IPS-18c (cell line): Measurements from ENCODE around the gene C17orf107.

Experiments
- H3K4me3 ChIP-seq: 2 replicates; pipeline ENCODE4 v1.7.0; 2013; ENCODE audit warnings: low read depth, mild to moderate bottlenecking, low read length, moderate library complexity; ENCODE audit not compliant: insufficient read depth
- H3K9me3 ChIP-seq: one replicate; pipeline ENCODE4 v1.6.1; 2013; ENCODE audit warnings: mild to moderate bottlenecking, low read length, moderate library complexity; ENCODE audit not compliant: control insufficient read depth, insufficient read depth

The C17orf107 gene

GRCh38 chr17:4950075-4950745 lies 50.9 kb downstream of the C17orf107 start:
- H3K4me3 ChIP-seq: peak overlapping the region; percentile 71
- H3K9me3 ChIP-seq: no peaks in the 10 kb centered on the region

DNA sequence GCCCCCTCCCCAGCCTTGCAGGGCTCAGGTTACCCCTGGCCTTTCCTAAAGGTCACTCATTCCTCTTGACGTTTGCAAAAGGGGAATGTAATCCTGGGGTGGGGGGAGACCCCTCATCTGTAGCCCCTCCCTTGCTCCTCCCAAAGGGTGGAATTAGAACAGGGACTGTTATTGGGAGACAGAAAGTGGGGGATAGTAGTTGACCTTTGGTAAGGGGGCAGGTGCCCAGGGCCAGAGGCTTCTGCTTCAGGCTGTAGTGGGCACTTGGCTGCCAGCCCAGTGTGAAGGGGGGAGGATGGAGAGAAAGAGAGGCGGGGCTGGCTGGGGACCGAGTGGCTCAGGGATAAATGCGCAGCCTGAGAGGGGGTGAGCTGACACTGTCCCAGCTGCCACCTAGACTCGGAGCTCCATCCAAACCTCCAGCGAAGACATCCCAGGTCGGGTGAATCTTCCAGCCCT lies 51.4 kb downstream of the C17orf107 start, which contains the start of gene ENO3:
TSS of gene ENO3 (plus strand) at position 374 of the 459 bp plus-strand sequence. CDS start 711 bp downstream, outside the sequence.
- Histone ChIP-seq H3K9me3 (no peaks in the 10 kb centered on the region), H3K4me3 (peak within 1 kb of the TSS; percentile 71)

DNA sequence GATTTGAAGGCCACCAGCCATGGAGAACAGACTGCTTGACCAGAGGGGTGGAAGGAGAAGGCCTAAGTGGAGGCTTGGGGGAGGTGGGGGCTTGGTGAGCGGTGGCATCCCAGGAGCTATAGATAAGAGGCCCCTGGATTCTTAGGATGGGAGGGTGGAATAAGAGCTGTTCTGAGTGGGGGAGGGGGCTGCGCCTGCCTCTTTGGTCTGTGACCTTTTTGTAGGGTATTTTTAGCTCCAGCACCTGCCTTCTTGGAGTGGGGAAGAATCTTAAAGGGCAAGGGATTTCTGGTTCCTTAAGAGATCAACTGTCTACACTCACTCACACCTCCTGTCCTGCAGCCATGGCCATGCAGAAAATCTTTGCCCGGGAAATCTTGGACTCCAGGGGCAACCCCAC lies 52.1 kb downstream of the C17orf107 start:
- Histone ChIP-seq H3K4me3 (peak overlapping the region; percentile 71; the same call in 1 of the 2 replicates), H3K9me3 (no peaks in the 10 kb centered on the region)
